GM21825 (cell line): ENCODE measurements around the gene KCNQ1OT1.

ENCODE experiments used
- ATAC-seq: cut with Tn5 transposase; IDR thresholded peaks from one replicate; pipeline ENCODE4 v1.9.1; 2021; ENCODE audit warnings: mild to moderate bottlenecking, moderate library complexity; ENCODE audit not compliant: unreplicated experiment

The KCNQ1OT1 gene

GRCh38 chr11:2669634-2670469, 29.9 kb downstream of the KCNQ1OT1 start:
- ATAC-seq: no peak

- ATAC-seq: no peak
Measured at GRCh38 chr11:2668876-2669275, 30.9 kb downstream of the KCNQ1OT1 start.

GRCh38 chr11:2667940-2668339, 31.9 kb downstream of the KCNQ1OT1 start:
- ATAC-seq: no peak

GRCh38 chr11:2666828-2667570, 32.8 kb downstream of the KCNQ1OT1 start:
- ATAC-seq: no peak

GRCh38 chr11:2666401-2666741, 33.4 kb downstream of the KCNQ1OT1 start:
- ATAC-seq: no peak

GRCh38 chr11:2665526-2666400, 34.0 kb downstream of the KCNQ1OT1 start:
- ATAC-seq: no peak

- no peak for ATAC-seq
Measured at GRCh38 chr11:2664791-2665525, 34.8 kb downstream of the KCNQ1OT1 start.

- no peak for ATAC-seq
Measured at GRCh38 chr11:2664376-2664775, 35.4 kb downstream of the KCNQ1OT1 start.

- no peak for ATAC-seq
Measured at GRCh38 chr11:2663915-2664314, 35.9 kb downstream of the KCNQ1OT1 start.

GRCh38 chr11:2663506-2663905, 36.3 kb downstream of the KCNQ1OT1 start:
- ATAC-seq: no peak

- no peak for ATAC-seq
Measured at GRCh38 chr11:2662430-2663299, 37.1 kb downstream of the KCNQ1OT1 start.

GRCh38 chr11:2662024-2662312, 37.8 kb downstream of the KCNQ1OT1 start:
- no peak for ATAC-seq

- ATAC-seq: no peak
Measured at GRCh38 chr11:2661173-2662023, 38.4 kb downstream of the KCNQ1OT1 start.

- ATAC-seq: no peak
Measured at GRCh38 chr11:2660357-2660939, 39.3 kb downstream of the KCNQ1OT1 start.

- ATAC-seq: no peak
Measured at GRCh38 chr11:2657697-2658284, 42.0 kb downstream of the KCNQ1OT1 start.

- ATAC-seq: no peak
Measured at GRCh38 chr11:2656859-2657258, 42.9 kb downstream of the KCNQ1OT1 start.

GRCh38 chr11:2655834-2656622, 43.8 kb downstream of the KCNQ1OT1 start:
- ATAC-seq: no peak
